Chondrocyte (in vitro differentiated cells): ENCODE results near the gene FAM161B. TPM values are rescaled to one million over a fixed set of nuclear protein-coding genes. Genes with fewer than 3 reads are reported as not detected.
"Not testable (repeated sequence)": the region's sequence is repeated elsewhere in the genome, so short reads cannot be mapped to it uniquely, and the experiment has no call there.

Experiments
- DNase-seq: peaks from one replicate; pipeline ENCODE4 v3.0.0; 2021; ENCODE audit warnings: mixed read lengths, low spot score
- H3K27ac Mint-ChIP-seq: one replicate; pipeline ENCODE4 v1.8.0; 2021; ENCODE audit warnings: mild to moderate bottlenecking, moderate library complexity, mixed read lengths; ENCODE audit not compliant: unreplicated experiment
- H3K27me3 Mint-ChIP-seq: 2 replicates; pipeline ENCODE4 v1.8.0; 2021; ENCODE audit warnings: low read depth, mixed read lengths
- H3K36me3 Mint-ChIP-seq: 2 replicates; pipeline ENCODE4 v1.8.0; 2021; ENCODE audit warnings: low read depth, mixed read lengths
- H3K4me1 Mint-ChIP-seq: 2 replicates; pipeline ENCODE4 v1.8.0; 2021; ENCODE audit warnings: low read depth, mild to moderate bottlenecking, mixed read lengths
- H3K4me3 Mint-ChIP-seq: one replicate; pipeline ENCODE4 v1.8.0; 2021; ENCODE audit warnings: mild to moderate bottlenecking, moderate library complexity, mixed read lengths; ENCODE audit not compliant: unreplicated experiment
- H3K9me3 Mint-ChIP-seq: 2 replicates; pipeline ENCODE4 v1.8.0; 2021; ENCODE audit warnings: low read depth, mixed read lengths
- CTCF ChIP-seq: fragments of 200-600 bp; sonication (generic); IDR thresholded peaks from 2 replicates; pipeline ENCODE4 v1.5.0; 2021; ENCODE audit warnings: antibody characterized with exemption, mild to moderate bottlenecking, moderate library complexity
- total RNA-seq: library from RNA; stranded (reverse); gene quantifications from 3 replicates; pipeline ENCODE4 v1.2.1, GENCODE V29; 2021

The FAM161B gene
- total RNA-seq, 1 donor from 2014 or later = 5.5 TPM

GRCh38 chr14:73935666-73936065 is 14.2 kb downstream of the FAM161B start:
- no peak for DNase-seq
- no peak overlapping the region for H3K4me3 Mint-ChIP-seq
- peak; percentile 73 for TF ChIP-seq CTCF
- H3K36me3 Mint-ChIP-seq = peaks cover 24% of the 10 kb centered on the region
- no peak overlapping the region for H3K27ac Mint-ChIP-seq
- H3K4me1 Mint-ChIP-seq = no peaks in the 10 kb centered on the region
- H3K9me3 Mint-ChIP-seq = no peaks in the 10 kb centered on the region
- H3K27me3 Mint-ChIP-seq = no peaks in the 10 kb centered on the region

GRCh38 chr14:73924337-73924736 is 25.6 kb downstream of the FAM161B start:
- H3K9me3 Mint-ChIP-seq = no peaks in the 10 kb centered on the region

GRCh38 chr14:73919457-73919856 is 30.4 kb downstream of the FAM161B start:
- not testable (repeated sequence) for H3K27ac Mint-ChIP-seq, H3K4me1 Mint-ChIP-seq, DNase-seq, H3K9me3 Mint-ChIP-seq, H3K4me3 Mint-ChIP-seq, H3K27me3 Mint-ChIP-seq
- H3K36me3 Mint-ChIP-seq = peaks cover 26% of the 10 kb centered on the region

More at GRCh38 chr14:73924337-73924736, 25.6 kb downstream of the FAM161B start:
- Mint-ChIP-seq H3K36me3 (peaks cover 44% of the 10 kb centered on the region), H3K4me3 (no peak overlapping the region), H3K27me3 (no peaks in the 10 kb centered on the region), H3K4me1 (no peaks in the 10 kb centered on the region), H3K27ac (peak overlapping the region; percentile 61)
- TF ChIP-seq CTCF = no peak
- DNase-seq = no peak

GRCh38 chr14:73916324-73916723 is 33.6 kb downstream of the FAM161B start:
- Mint-ChIP-seq H3K27ac (peak overlapping the region; percentile 5), H3K4me1 (peaks cover 23% of the 10 kb centered on the region), H3K27me3 (no peaks in the 10 kb centered on the region), H3K9me3 (no peaks in the 10 kb centered on the region), H3K4me3 (no peak overlapping the region), H3K36me3 (peaks cover 14% of the 10 kb centered on the region)
- DNase-seq = no peak
- no peak for TF ChIP-seq CTCF

GRCh38 chr14:73913256-73913655 is 36.6 kb downstream of the FAM161B start:
- H3K9me3 Mint-ChIP-seq = no peaks in the 10 kb centered on the region
- H3K36me3 Mint-ChIP-seq = peaks cover 29% of the 10 kb centered on the region
- H3K4me3 Mint-ChIP-seq = no peak overlapping the region
- H3K27me3 Mint-ChIP-seq = no peaks in the 10 kb centered on the region
- no peak for DNase-seq
- H3K4me1 Mint-ChIP-seq = peaks cover 27% of the 10 kb centered on the region
- TF ChIP-seq CTCF = no peak
- peak overlapping the region; percentile 87 for H3K27ac Mint-ChIP-seq

- H3K9me3 Mint-ChIP-seq = no peaks in the 10 kb centered on the region
- TF ChIP-seq CTCF = no peak
- no peak for DNase-seq
- no peak overlapping the region for H3K4me3 Mint-ChIP-seq
- H3K27me3 Mint-ChIP-seq = no peaks in the 10 kb centered on the region
- peaks cover 42% of the 10 kb centered on the region for H3K36me3 Mint-ChIP-seq
- H3K4me1 Mint-ChIP-seq = peaks cover 23% of the 10 kb centered on the region
- no peak overlapping the region for H3K27ac Mint-ChIP-seq
Measured at GRCh38 chr14:73909681-73910080, 40.2 kb downstream of the FAM161B start.
